GM19043 (cell line): ENCODE measurements around the gene KBTBD12.
"Not testable (repeated sequence)": the region's sequence is repeated elsewhere in the genome, so short reads cannot be mapped to it uniquely, and the experiment has no call there.

ENCODE experiments used
- ATAC-seq: cut with Tn5 transposase; IDR thresholded peaks from one replicate; pipeline ENCODE4 v1.9.1; 2021; ENCODE audit warnings: low read depth; ENCODE audit not compliant: unreplicated experiment

The KBTBD12 gene

GRCh38 chr3:127915115-127915936 is at the start of gene KBTBD12:
Gene KBTBD12, plus strand, starts transcription at chr3:127915232. Its CDS starts 7,830 bp downstream, at chr3:127923062.
- ATAC-seq = no peak

- no peak for ATAC-seq
Measured at GRCh38 chr3:127865941-127866340, 49.1 kb upstream of the KBTBD12 start.

GRCh38 chr3:127867412-127867811 is 47.6 kb upstream of the KBTBD12 start:
- no peak for ATAC-seq

- no peak for ATAC-seq
Measured at GRCh38 chr3:127867986-127868385, 47.0 kb upstream of the KBTBD12 start.

- no peak for ATAC-seq
Measured at GRCh38 chr3:127870156-127870555, 44.9 kb upstream of the KBTBD12 start.

- not testable (repeated sequence) for ATAC-seq
Measured at GRCh38 chr3:127874097-127874496, 40.9 kb upstream of the KBTBD12 start.

GRCh38 chr3:127881586-127881985 is 33.4 kb upstream of the KBTBD12 start:
- ATAC-seq = no peak

- no peak for ATAC-seq
Measured at GRCh38 chr3:127884041-127884440, 31.0 kb upstream of the KBTBD12 start.

GRCh38 chr3:127886231-127886955 is 28.6 kb upstream of the KBTBD12 start:
- ATAC-seq = no peak

- ATAC-seq = no peak
Measured at GRCh38 chr3:127886956-127887231, 28.1 kb upstream of the KBTBD12 start.

GRCh38 chr3:127887321-127887720 is 27.7 kb upstream of the KBTBD12 start:
- ATAC-seq = no peak

- ATAC-seq = no peak
Measured at GRCh38 chr3:127888156-127888555, 26.9 kb upstream of the KBTBD12 start.

- ATAC-seq = no peak
Measured at GRCh38 chr3:127888564-127889107, 26.4 kb upstream of the KBTBD12 start.

- no peak for ATAC-seq
Measured at GRCh38 chr3:127889461-127889863, 25.6 kb upstream of the KBTBD12 start.

- no peak for ATAC-seq
Measured at GRCh38 chr3:127889976-127890650, 24.9 kb upstream of the KBTBD12 start.

GRCh38 chr3:127890651-127891290 is 24.3 kb upstream of the KBTBD12 start:
- not testable (repeated sequence) for ATAC-seq

GRCh38 chr3:127894481-127894880 is 20.6 kb upstream of the KBTBD12 start:
- ATAC-seq = no peak

- no peak for ATAC-seq
Measured at GRCh38 chr3:127899200-127899599, 15.8 kb upstream of the KBTBD12 start.

- no peak for ATAC-seq
Measured at GRCh38 chr3:127899766-127900165, 15.3 kb upstream of the KBTBD12 start.

GRCh38 chr3:127900536-127900935 is 14.5 kb upstream of the KBTBD12 start:
- no peak for ATAC-seq

- no peak for ATAC-seq
Measured at GRCh38 chr3:127902486-127902885, 12.5 kb upstream of the KBTBD12 start.
